Liver (tissue), 9 donors: ENCODE measurements around the gene BCKDK. TPM values are rescaled to one million over a fixed set of nuclear protein-coding genes. Genes with fewer than 3 reads are reported as not detected.

Experiments used
- DNase-seq: peaks from one replicate; pipeline ENCODE4 v3.0.0-alpha.2; 2017; ENCODE audit warnings: low spot score
- H3K27ac ChIP-seq, 2 donors: one replicate each; pipeline ENCODE4 v1.7.0; 2013; ENCODE audit warnings: inconsistent platforms in 2 of 2, low read length in 2 of 2, control low read depth in 1 of 2, low read depth in 1 of 2, mild to moderate bottlenecking in 1 of 2
- H3K27me3 ChIP-seq, 4 donors: one replicate each; pipeline versions ENCODE4 v1.6.1 to v1.7.0; 2013; ENCODE audit warnings: low read length in 3 of 4, inconsistent platforms in 1 of 4, mild to moderate bottlenecking in 1 of 4, moderate library complexity in 1 of 4; ENCODE audit not compliant: control insufficient read depth in 4 of 4, insufficient read depth in 4 of 4
- H3K36me3 ChIP-seq, 4 donors: one replicate each; pipeline versions ENCODE4 v1.6.1 to v1.7.0; 2013; ENCODE audit warnings: low read length in 3 of 4, mild to moderate bottlenecking in 3 of 4, low read depth in 1 of 4, moderate library complexity in 1 of 4; ENCODE audit not compliant: control insufficient read depth in 4 of 4, insufficient read depth in 3 of 4
- H3K4me1 ChIP-seq, 4 donors: one replicate each; pipeline versions ENCODE4 v1.6.1 to v1.7.0; 2013; ENCODE audit warnings: low read length in 3 of 4, mild to moderate bottlenecking in 3 of 4, moderate library complexity in 1 of 4; ENCODE audit not compliant: control insufficient read depth in 4 of 4, insufficient read depth in 4 of 4
- H3K4me3 ChIP-seq, 3 donors: one replicate each; pipeline versions ENCODE4 v1.6.1 to v1.7.0; 2013; ENCODE audit warnings: low read length in 3 of 3, control low read depth in 1 of 3, low read depth in 1 of 3, mild to moderate bottlenecking in 1 of 3
- H3K9ac ChIP-seq, 2 donors: one replicate each; pipeline ENCODE4 v1.7.0; 2013; ENCODE audit warnings: low read length in 2 of 2, mild to moderate bottlenecking in 2 of 2, moderate library complexity in 2 of 2, control low read depth in 1 of 2, low read depth in 1 of 2
- H3K9me3 ChIP-seq, 4 donors: one replicate each; pipeline versions ENCODE4 v1.6.1 to v1.7.0; 2013; ENCODE audit warnings: low read length in 3 of 4; ENCODE audit not compliant: control insufficient read depth in 4 of 4
- CTCF ChIP-seq: fragments of 150-350 bp; IDR thresholded peaks from 2 replicates; pipeline ENCODE4 v1.5.1; 2017; ENCODE audit warnings: improper control_type of control experiment, low read depth, low read length; ENCODE audit not compliant: missing input control
- EGR1 ChIP-seq, 2 donors: IDR thresholded peaks; 2 replicates each; pipeline ENCODE4 v1.6.1; 2016 to 2018; ENCODE audit warnings: antibody characterized with exemption in 2 of 2, low read depth in 2 of 2
- FOXA1 ChIP-seq: IDR thresholded peaks from 2 replicates; pipeline ENCODE4 v1.6.1; 2016; ENCODE audit warnings: antibody characterized with exemption
- FOXA2 ChIP-seq: IDR thresholded peaks from 2 replicates; pipeline ENCODE4 v1.6.1; 2016; ENCODE audit warnings: antibody characterized with exemption
- GABPA ChIP-seq, 2 donors: IDR thresholded peaks in 1 of 2; conservative IDR thresholded peaks in 1 of 2; 2 replicates each; pipeline ENCODE4 v1.6.1; 2016; ENCODE audit warnings: antibody characterized with exemption in 2 of 2, mild to moderate bottlenecking in 1 of 2, moderate library complexity in 1 of 2
- HNF4G ChIP-seq: IDR thresholded peaks from 2 replicates; pipeline ENCODE4 v1.6.1; 2016; ENCODE audit warnings: antibody characterized with exemption
- JUND ChIP-seq, 2 donors: IDR thresholded peaks; 2 replicates each; pipeline ENCODE4 v1.6.1; 2016; ENCODE audit warnings: antibody characterized with exemption in 2 of 2
- MAX ChIP-seq: IDR thresholded peaks from 2 replicates; pipeline ENCODE4 v1.6.1; 2016; ENCODE audit warnings: antibody characterized with exemption
- NR2F2 ChIP-seq: IDR thresholded peaks from 2 replicates; pipeline ENCODE4 v1.6.1; 2016; ENCODE audit warnings: antibody characterized with exemption
- REST ChIP-seq: IDR thresholded peaks from 2 replicates; pipeline ENCODE4 v1.6.1; 2016; ENCODE audit warnings: antibody characterized with exemption, mild to moderate bottlenecking
- RXRA ChIP-seq, 2 donors: IDR thresholded peaks; 2 replicates each; pipeline ENCODE4 v1.6.1; 2017 to 2018; ENCODE audit warnings: antibody characterized with exemption in 2 of 2, mild to moderate bottlenecking in 1 of 2
- SP1 ChIP-seq: IDR thresholded peaks from 2 replicates; pipeline ENCODE4 v1.6.1; 2018; ENCODE audit warnings: antibody characterized with exemption, mild to moderate bottlenecking
- TAF1 ChIP-seq: conservative IDR thresholded peaks from 2 replicates; pipeline ENCODE4 v1.6.1; 2016; ENCODE audit warnings: antibody characterized with exemption, mild to moderate bottlenecking
- YY1 ChIP-seq: IDR thresholded peaks from 2 replicates; pipeline ENCODE4 v1.6.1; 2016; ENCODE audit warnings: antibody characterized with exemption, mild to moderate bottlenecking
- ZBTB33 ChIP-seq: IDR thresholded peaks from 2 replicates; pipeline ENCODE4 v1.6.1; 2016; ENCODE audit warnings: antibody characterized with exemption
- WGBS: extraction: QIAGEN DNeasy Blood & Tissue Kit; methylation state at CpG from one replicate; pipeline ENCODE4 v1.1.7; 2013; 5-methylcytosine and 5-hydroxymethylcytosine counted together
- polyA plus RNA-seq, 2 donors: library from polyadenylated mRNA; stranded (reverse) in 1 of 2; unstranded in 1 of 2; fragments of 200-250 nt in 1 of 2; fragments of >200 nt in 1 of 2; fragmentation: Nextera tagmentation in 1 of 2; extraction: Ambion mirVana in 1 of 2; gene quantifications; one replicate each; pipeline versions ENCODE4 v1.2.1 to v1.2.3, GENCODE V29; 2013 to 2015
- total RNA-seq, 2 donors: library from RNA; depleted of rRNA; stranded (reverse); fragments of >200 nt; gene quantifications; one replicate each; pipeline ENCODE4 v1.2.3, GENCODE V29; 2014
- donor health status: healthy.
- donor health status: healthy.
- donor health status: healthy.
- donor health status: healthy.
- donor health status: healthy.

BCKDK gene
- total and polyA plus RNA-seq, 4 donors = 10.0 to 41.6 (median 34.9) TPM

GRCh38 chr16:31086629-31086906 is 21.6 kb upstream of the BCKDK start:
- Histone ChIP-seq H3K36me3 (peaks cover 13 to 47% (median 30%) of the 10 kb centered on the region in 4 donors), H3K4me3 (no peak overlapping the region), H3K27ac (no peak overlapping the region), H3K9me3 (no peaks in the 10 kb centered on the region), H3K9ac (no peak overlapping the region), H3K4me1 (no peaks in the 10 kb centered on the region), H3K27me3 (no peaks in the 10 kb centered on the region)
- no peak for TF ChIP-seq RXRA (IDR thresholded peaks at IDR 0.05)
- no peak for TF ChIP-seq EGR1 (IDR thresholded peaks at IDR 0.05; ENCODE audit: low read depth in 2 of 2)
- no peak for TF ChIP-seq NR2F2
- TF ChIP-seq MAX = no peak
- no peak for TF ChIP-seq HNF4G
- no peak for TF ChIP-seq JUND (IDR thresholded peaks at IDR 0.05)
- no peak for TF ChIP-seq TAF1
- TF ChIP-seq SP1 = no peak
- TF ChIP-seq CTCF = no peak
- no peak for TF ChIP-seq YY1
- TF ChIP-seq GABPA (IDR thresholded peaks at IDR 0.05 in 1 of 2, conservative IDR thresholded peaks at IDR 0.05 in 1 of 2) = no peak
- TF ChIP-seq ZBTB33 = no peak
- no peak for TF ChIP-seq FOXA1
- TF ChIP-seq REST = no peak
- no peak for TF ChIP-seq FOXA2
- 92% methylated on average over 6 of the region's 6 CpGs for WGBS
- no peak for DNase-seq

GRCh38 chr16:31087481-31087880 is 20.7 kb upstream of the BCKDK start:
- Histone ChIP-seq H3K27ac (no peak overlapping the region), H3K9ac (no peak overlapping the region), H3K4me1 (peaks cover 0 to 3% (median 2%) of the 10 kb centered on the region in 4 donors), H3K27me3 (no peaks in the 10 kb centered on the region), H3K36me3 (peaks cover 13 to 47% (median 30%) of the 10 kb centered on the region in 4 donors), H3K9me3 (no peaks in the 10 kb centered on the region), H3K4me3 (no peak overlapping the region)
- no peak for TF ChIP-seq NR2F2
- no peak for TF ChIP-seq EGR1 (IDR thresholded peaks at IDR 0.05; ENCODE audit: low read depth in 2 of 2)
- no peak for TF ChIP-seq MAX
- no peak for TF ChIP-seq GABPA (IDR thresholded peaks at IDR 0.05 in 1 of 2, conservative IDR thresholded peaks at IDR 0.05 in 1 of 2)
- TF ChIP-seq TAF1 = no peak
- WGBS = 94% methylated on average over 8 of the region's 8 CpGs
- no peak for DNase-seq
